Loucy (cell line): ENCODE data around the gene TMEM19.

Source experiments
- H2AFZ ChIP-seq: fragments of 200-600 bp; sonication (generic); 2 replicates; pipeline ENCODE4 v1.6.0; 2016; ENCODE audit warnings: antibody characterized with exemption, mild to moderate bottlenecking, low read length, moderate library complexity
- H3F3A ChIP-seq: fragments of 200-600 bp; 2 replicates; pipeline ENCODE4 v1.6.0; 2016; ENCODE audit warnings: antibody characterized with exemption, low read depth, mild to moderate bottlenecking
- H3K27me3 ChIP-seq: fragments of 200-600 bp; sonication (generic); 2 replicates; pipeline ENCODE4 v1.6.1; 2014; ENCODE audit warnings: low read length, mild to moderate bottlenecking; ENCODE audit not compliant: insufficient read depth, poor library complexity, severe bottlenecking
- H3K36me3 ChIP-seq: fragments of 200-600 bp; sonication (generic); 2 replicates; pipeline ENCODE4 v1.6.1; 2016; ENCODE audit warnings: low read length; ENCODE audit not compliant: insufficient read depth
- H3K4me1 ChIP-seq: fragments of 200-600 bp; sonication (generic); 2 replicates; pipeline ENCODE4 v1.5.1; 2014; ENCODE audit warnings: low read length, mild to moderate bottlenecking; ENCODE audit not compliant: insufficient read depth, poor library complexity, severe bottlenecking
- H3K4me2 ChIP-seq: fragments of 200-600 bp; sonication (generic); 2 replicates; pipeline ENCODE4 v1.6.0; 2014; ENCODE audit warnings: antibody characterized with exemption, low read length, low read depth, mild to moderate bottlenecking; ENCODE audit not compliant: poor library complexity, severe bottlenecking
- H3K4me3 ChIP-seq: fragments of 200-600 bp; sonication (generic); 2 replicates; pipeline ENCODE4 v1.5.1; 2014; ENCODE audit warnings: low read length, mild to moderate bottlenecking, mixed read lengths; ENCODE audit not compliant: poor library complexity, severe bottlenecking
- H3K79me2 ChIP-seq: fragments of 200-600 bp; sonication (generic); 2 replicates; pipeline ENCODE4 v1.6.1; 2014; ENCODE audit warnings: low read length; ENCODE audit not compliant: insufficient read depth
- H3K9ac ChIP-seq: fragments of 200-600 bp; sonication (generic); 2 replicates; pipeline ENCODE4 v1.6.0; 2014; ENCODE audit warnings: mild to moderate bottlenecking, low read depth, low read length, moderate library complexity; ENCODE audit not compliant: poor library complexity, severe bottlenecking
- H3K9me2 ChIP-seq: fragments of 200-600 bp; sonication (generic); replicated peaks from 2 replicates; pipeline ENCODE4 v1.6.1; 2016; ENCODE audit warnings: low read depth, low read length, mixed read lengths
- H3K9me3 ChIP-seq: fragments of 200-600 bp; sonication (generic); 2 replicates; pipeline ENCODE4 v1.6.1; 2014; ENCODE audit warnings: mild to moderate bottlenecking, antibody characterized with exemption, low read length, low read depth; ENCODE audit not compliant: insufficient read depth
- H4K20me1 ChIP-seq: fragments of 200-600 bp; sonication (generic); 2 replicates; pipeline ENCODE4 v1.6.0; 2014; ENCODE audit warnings: antibody characterized with exemption, low read length, mild to moderate bottlenecking; ENCODE audit not compliant: insufficient read depth, poor library complexity, severe bottlenecking
- CTCF ChIP-seq: fragments of 200-600 bp; sonication (generic); conservative IDR thresholded peaks from 2 replicates; pipeline ENCODE4 v1.5.1; 2014; ENCODE audit warnings: mild to moderate bottlenecking, antibody characterized with exemption, low read length
- EZH2phosphoT487 ChIP-seq: fragments of 200-600 bp; IDR thresholded peaks from 2 replicates; pipeline ENCODE4 v1.6.1; 2018; ENCODE audit warnings: antibody characterized with exemption, mild to moderate bottlenecking, moderate library complexity, borderline replicate concordance

Gene TMEM19

GRCh38 chr12:71642264-71642663 is 43.6 kb upstream of the TMEM19 start:
- H3K9ac ChIP-seq: no peak overlapping the region
- H3K9me2 ChIP-seq: no peaks in the 10 kb centered on the region
- H3K79me2 ChIP-seq: peaks cover 6% of the 10 kb centered on the region; the same call in 1 of the 2 replicates
- peaks cover 80% of the 10 kb centered on the region for H3K36me3 ChIP-seq
- H3F3A ChIP-seq: no peaks in the 10 kb centered on the region
- H3K4me3 ChIP-seq: no peak overlapping the region
- no peak overlapping the region for H2AFZ ChIP-seq
- no peak for TF ChIP-seq EZH2phosphoT487
- H3K9me3 ChIP-seq: no peaks in the 10 kb centered on the region
- no peaks in the 10 kb centered on the region for H3K27me3 ChIP-seq
- no peaks in the 10 kb centered on the region for H3K4me1 ChIP-seq
- no peak overlapping the region for H3K4me2 ChIP-seq
- peaks cover 12% of the 10 kb centered on the region for H4K20me1 ChIP-seq

- Histone ChIP-seq H3K9me2 (no peaks in the 10 kb centered on the region), H3K36me3 (peaks cover 62% of the 10 kb centered on the region), H3K9ac (no peak overlapping the region), H4K20me1 (peaks cover 13% of the 10 kb centered on the region), H3K4me1 (no peaks in the 10 kb centered on the region), H2AFZ (no peak overlapping the region), H3K4me2 (no peak overlapping the region), H3K4me3 (no peak overlapping the region), H3F3A (no peaks in the 10 kb centered on the region), H3K79me2 (peaks cover 19% of the 10 kb centered on the region; the same call in 1 of the 2 replicates), H3K9me3 (no peaks in the 10 kb centered on the region), H3K27me3 (no peaks in the 10 kb centered on the region)
- TF ChIP-seq EZH2phosphoT487 (no peak), CTCF (no peak)
Measured at GRCh38 chr12:71645268-71645667, 40.6 kb upstream of the TMEM19 start.

GRCh38 chr12:71646512-71646911 is 39.4 kb upstream of the TMEM19 start:
- H3K4me3 ChIP-seq: no peak overlapping the region
- TF ChIP-seq EZH2phosphoT487 (no peak), CTCF (no peak)
- H3K79me2 ChIP-seq: peaks cover 31% of the 10 kb centered on the region; the same call in 1 of the 2 replicates
- H3K4me1 ChIP-seq: peaks cover 9% of the 10 kb centered on the region
- no peaks in the 10 kb centered on the region for H3K27me3 ChIP-seq
- peaks cover 51% of the 10 kb centered on the region for H3K36me3 ChIP-seq
- H3K4me2 ChIP-seq: no peak overlapping the region
- H4K20me1 ChIP-seq: peaks cover 20% of the 10 kb centered on the region
- no peaks in the 10 kb centered on the region for H3K9me2 ChIP-seq
- H3K9ac ChIP-seq: no peak overlapping the region
- no peak overlapping the region for H2AFZ ChIP-seq
- no peaks in the 10 kb centered on the region for H3F3A ChIP-seq
- H3K9me3 ChIP-seq: no peaks in the 10 kb centered on the region

- H3K27me3 ChIP-seq: no peaks in the 10 kb centered on the region
- no peak for TF ChIP-seq EZH2phosphoT487
- TF ChIP-seq CTCF: no peak
- H3K79me2 ChIP-seq: peaks cover 52% of the 10 kb centered on the region
- peaks cover 4% of the 10 kb centered on the region; the same call in 1 of the 2 replicates for H3K9me3 ChIP-seq
- H3K4me3 ChIP-seq: no peak overlapping the region
- peaks cover 11% of the 10 kb centered on the region for H3K4me1 ChIP-seq
- H3K9me2 ChIP-seq: no peaks in the 10 kb centered on the region
- H3K4me2 ChIP-seq: no peak overlapping the region
- peaks cover 35% of the 10 kb centered on the region for H3K36me3 ChIP-seq
- H3K9ac ChIP-seq: no peak overlapping the region
- no peak overlapping the region for H2AFZ ChIP-seq
- no peaks in the 10 kb centered on the region for H3F3A ChIP-seq
- peaks cover 34% of the 10 kb centered on the region for H4K20me1 ChIP-seq
Measured at GRCh38 chr12:71648537-71648936, 37.3 kb upstream of the TMEM19 start.
